ENCODE measurements around the gene TEX51.

The TEX51 gene

GRCh38 chr2:126878601-126879000 is 20.1 kb upstream of the TEX51 start:
- DNase-seq (ENCODE audit: low read depth): no peak

DNA sequence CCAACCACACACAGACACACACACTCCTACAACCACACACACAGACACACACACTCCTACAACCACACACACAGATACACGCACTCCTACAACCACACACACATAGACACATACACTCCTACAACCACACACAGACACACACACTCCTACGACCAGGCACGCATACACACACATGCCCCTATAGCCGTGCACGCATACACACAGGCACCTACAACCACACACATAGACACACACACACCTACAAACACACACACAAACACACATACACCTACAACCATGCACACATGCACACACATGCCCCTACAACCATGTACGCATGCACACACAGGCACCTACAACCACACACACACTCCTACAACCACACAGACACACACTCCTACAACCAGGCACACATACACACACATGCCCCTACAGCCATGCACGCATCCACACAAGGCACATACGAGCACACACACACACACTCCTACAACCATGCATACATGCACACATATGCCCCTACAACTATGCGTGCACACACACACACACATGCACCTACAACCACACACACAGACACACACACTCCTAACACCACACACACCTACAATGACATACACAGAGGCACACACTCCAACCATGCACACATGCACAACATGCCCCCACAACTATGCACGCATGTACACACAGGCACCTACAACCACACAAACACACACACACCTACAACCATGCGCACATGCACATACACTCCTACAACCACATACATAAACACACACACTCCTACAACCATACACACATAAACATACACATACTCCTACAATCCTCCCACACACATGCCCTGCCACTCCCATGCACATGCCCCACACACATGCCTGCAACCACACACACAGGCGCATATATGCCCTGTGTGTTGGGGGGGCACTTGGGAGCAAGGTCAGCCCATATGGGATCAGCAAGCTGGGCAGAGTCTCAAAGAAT is 19.1 kb upstream of the TEX51 start:
- DNase-seq (ENCODE audit: low read depth): no peak

- DNase-seq (ENCODE audit: low read depth): no peak
Measured at GRCh38 chr2:126880324-126880723, 18.4 kb upstream of the TEX51 start.

GRCh38 chr2:126880817-126881216 is 17.9 kb upstream of the TEX51 start:
- no peak for DNase-seq (ENCODE audit: low read depth)

DNA sequence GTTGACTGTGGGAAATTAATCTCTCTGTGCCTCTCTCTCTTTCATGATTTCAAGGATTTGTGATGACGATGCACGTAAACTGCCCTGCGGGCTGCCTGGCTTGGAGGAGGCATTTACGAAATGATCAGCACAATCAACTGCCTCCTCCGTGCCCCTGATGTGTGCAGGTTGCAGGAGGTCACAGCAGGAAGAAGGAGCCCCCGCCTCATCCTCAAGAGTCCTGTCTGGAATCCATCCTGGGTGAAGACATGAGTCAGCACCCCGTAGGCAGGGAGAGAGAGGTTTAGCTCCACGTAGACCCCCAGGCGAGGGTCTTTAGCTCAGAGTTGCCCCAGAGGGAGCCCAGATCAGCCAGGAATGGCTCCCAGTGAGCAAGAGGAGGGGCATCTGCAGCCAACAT is 17.1 kb upstream of the TEX51 start:
- no peak for DNase-seq (ENCODE audit: low read depth)

DNA sequence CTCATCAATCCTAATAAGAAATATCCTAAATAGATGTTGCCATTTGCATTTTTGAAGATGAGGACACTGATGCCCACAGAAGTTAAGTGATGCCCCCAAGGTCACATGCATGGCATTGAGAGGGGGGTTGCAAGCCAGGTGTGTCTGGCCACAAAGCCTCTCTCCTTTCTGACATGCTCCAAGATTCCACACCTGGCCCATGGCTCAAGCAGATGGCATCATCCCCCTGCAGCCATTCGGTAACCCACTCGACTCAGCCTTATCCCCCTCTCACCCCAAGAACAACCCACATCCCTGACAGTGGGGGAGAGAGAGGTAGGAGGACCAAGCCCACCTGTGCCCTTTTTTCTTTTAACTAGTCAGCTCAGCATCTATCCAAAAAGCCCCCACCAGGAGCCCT is 16.5 kb upstream of the TEX51 start:
- no peak for DNase-seq (ENCODE audit: low read depth)

DNA sequence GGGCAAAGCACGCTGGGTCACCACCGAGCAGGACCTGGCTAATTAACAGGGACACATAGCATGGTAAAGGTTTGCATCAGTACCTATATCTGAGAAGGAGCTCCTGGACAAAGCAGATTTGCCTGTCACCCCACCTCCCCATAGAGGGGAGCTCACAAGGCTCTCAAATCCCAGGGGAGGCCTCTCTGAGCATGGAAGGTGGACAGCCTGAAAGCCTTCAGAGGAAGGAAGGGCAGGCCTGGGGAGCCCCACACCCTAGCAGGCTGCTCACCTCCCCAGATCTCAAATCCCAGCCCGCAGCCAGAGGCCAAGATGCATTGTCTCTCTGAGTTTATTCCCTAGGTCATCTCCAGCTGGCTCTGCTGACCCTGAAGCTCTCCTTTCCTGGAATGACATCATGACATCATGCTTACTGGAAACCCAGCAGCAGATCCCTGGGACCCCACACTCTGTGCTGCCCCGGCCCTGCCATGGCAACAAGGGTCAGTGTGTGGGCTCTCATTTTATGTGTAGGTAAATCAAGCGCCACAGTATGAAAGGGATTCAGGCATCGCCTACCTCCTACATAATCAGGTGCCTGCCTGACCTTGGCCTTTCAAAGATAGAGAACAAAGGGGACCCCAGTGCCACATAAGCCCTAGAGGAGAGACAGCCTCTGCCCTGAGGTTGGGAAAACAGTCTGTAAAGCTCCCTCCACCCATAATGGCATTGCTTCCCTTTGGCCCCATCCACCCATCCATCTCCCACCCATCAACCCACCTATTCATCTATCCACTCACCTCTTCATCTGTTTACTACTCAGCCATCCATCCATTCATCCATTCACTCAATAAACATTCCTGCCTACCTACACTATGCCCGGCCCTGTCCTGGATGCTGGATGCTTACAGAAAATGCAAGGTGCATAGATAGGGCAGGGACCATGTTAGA is 15.7 kb upstream of the TEX51 start:
- DNase-seq (ENCODE audit: low read depth): no peak

- DNase-seq (ENCODE audit: low read depth): no peak
Measured at GRCh38 chr2:126883666-126884040, 15.0 kb upstream of the TEX51 start.

GRCh38 chr2:126884861-126885750 is 13.6 kb upstream of the TEX51 start:
- no peak for DNase-seq (ENCODE audit: low read depth)

- peak; percentile 12 for DNase-seq (ENCODE audit: low read depth)
Measured at GRCh38 chr2:126885751-126886210, 12.9 kb upstream of the TEX51 start.

GRCh38 chr2:126886211-126886915 is 12.3 kb upstream of the TEX51 start:
- peak; percentile 33 for DNase-seq (ENCODE audit: low read depth)

DNA sequence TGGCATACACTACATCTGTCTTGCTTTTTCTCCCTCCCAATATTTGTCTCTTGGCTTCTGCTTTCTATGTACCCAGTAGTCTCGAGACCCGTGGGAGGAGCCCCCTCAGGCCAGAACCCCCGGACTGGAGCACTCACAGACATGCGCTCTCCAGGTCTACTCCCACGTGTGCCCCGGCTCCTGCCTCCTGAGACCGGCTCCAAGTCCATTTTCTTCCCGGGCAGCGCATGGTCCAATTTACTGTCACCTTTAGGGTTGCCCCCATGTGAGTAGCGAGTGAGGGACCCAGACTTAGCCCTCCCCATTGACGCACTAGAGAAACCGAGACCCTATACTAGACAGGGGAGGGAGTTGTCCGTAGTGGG is 11.8 kb upstream of the TEX51 start:
- DNase-seq (ENCODE audit: low read depth): no peak

DNA sequence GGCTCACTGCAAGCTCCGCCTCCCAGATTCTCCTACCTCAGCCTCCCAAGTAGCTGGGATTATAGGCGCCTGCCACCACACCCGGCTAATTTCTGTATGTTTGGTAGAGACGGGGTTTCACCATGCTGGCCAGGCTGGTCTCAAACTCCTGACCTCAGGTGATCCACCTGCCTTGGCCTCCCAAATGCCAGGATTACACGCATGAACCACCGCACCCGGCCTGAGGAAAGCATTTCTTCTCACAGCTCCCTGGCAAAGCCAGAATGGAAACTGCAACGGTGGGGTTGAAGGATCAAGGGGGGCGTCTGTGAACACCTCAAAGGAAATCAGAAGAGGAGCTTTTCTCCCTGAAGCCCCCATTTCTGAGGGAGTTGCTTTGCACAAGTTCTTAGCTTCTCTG is 11.2 kb upstream of the TEX51 start:
- no peak for DNase-seq (ENCODE audit: low read depth)

- no peak for DNase-seq (ENCODE audit: low read depth)
Measured at GRCh38 chr2:126888046-126888445, 10.6 kb upstream of the TEX51 start.

DNA sequence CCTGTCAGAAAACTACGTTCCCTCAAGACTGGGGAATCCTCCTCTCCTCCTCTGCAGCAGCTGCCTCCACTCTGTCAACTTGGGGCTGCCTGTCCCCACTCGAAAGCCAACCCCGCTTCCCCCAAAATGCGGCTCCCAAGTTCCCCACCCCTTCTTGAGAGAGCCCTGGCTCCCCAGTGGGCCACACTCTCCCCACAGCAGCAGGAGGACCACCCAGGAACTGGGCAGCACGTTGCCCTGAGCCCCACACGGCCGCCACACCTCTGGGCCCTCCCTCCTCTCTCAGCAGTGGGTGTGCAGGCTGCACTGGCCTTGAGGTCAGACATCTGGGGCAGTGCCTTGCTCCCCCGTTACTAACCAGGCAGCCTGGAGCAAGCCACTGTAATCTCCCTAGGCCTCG is 9.6 kb upstream of the TEX51 start:
- DNase-seq (ENCODE audit: low read depth): no peak

DNA sequence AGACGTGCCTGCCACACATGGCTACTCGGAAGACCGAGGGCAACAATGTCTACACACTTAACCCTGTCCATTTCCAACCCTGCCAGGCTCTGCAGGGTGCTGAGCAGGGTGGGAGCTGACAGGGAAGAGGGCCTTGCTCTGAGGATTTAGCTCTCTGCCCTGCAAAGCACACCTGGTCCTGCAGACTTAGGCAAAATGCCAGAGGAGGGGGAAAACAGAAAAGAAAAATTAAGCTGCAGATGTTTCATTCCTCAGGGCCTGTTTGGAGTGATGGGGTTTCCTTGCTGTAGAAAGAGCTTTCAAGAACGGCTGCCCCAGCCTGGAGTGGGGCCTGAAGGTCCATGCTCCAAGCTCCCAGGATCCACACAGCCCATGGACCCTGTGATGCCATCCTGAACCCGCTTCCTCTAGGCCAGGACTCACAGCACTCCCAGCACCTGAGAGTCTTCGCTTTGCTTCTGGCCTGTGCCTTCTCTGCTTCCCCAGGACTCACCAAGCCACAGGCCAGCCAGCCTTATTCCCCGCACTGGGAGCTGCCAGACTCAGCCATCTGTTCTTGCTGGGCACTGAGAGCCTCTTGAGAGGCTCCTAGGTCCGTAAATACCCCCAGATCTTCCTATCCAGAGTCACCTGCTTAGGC is 9.1 kb upstream of the TEX51 start:
- DNase-seq (ENCODE audit: low read depth): no peak

- DNase-seq (ENCODE audit: low read depth): no peak
Measured at GRCh38 chr2:126890136-126890510, 8.6 kb upstream of the TEX51 start.

DNA sequence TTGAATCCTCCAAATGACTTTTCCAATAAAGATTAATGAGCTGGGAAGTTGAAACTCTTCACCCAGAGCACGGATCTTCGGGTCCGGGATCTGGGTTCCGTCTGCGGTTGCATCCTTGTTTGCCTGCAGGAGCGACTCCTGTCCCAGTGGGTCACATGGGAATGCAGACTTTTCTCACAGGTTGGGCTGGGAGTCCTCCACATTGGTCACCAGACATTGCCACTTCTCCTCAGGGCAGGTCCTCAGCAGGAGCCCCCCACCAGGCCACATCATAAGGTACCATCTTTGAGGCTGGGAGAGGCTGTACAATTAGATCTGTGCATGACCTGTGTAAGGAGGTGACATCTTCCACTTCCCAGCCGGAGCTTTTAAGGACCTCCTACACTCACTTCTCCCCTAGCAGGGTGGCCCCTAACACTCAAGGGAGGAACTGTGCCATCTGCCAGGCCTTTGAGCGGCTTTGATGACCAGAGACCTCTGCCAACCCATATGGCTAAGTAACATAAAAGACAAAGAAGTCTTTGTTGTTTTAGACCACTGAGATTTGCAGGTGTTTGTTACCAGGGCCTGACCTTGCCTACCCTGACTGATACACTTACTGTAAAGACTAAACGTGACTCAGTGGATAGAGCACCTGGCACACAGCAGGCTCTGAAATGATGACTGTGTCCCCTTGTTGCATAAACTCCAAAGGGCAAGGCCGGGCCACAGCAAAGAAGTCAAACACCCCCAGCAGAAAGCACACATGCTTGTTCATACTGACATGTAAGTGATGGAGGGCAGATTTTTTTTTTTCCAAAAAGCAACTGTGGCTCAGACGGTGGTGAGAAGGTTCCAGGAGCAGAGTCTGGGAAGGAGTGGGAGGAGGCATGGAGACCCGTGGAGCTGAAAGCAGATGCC is 7.9 kb upstream of the TEX51 start:
- DNase-seq (ENCODE audit: low read depth): no peak

- no peak for DNase-seq (ENCODE audit: low read depth)
Measured at GRCh38 chr2:126891681-126892500, 6.8 kb upstream of the TEX51 start.
